OCI-M2 (cell line): ENCODE results near the gene RGS12.

Experiments used
- DNase-seq: peaks from one replicate; lab custom pipeline; 2025; ENCODE audit not compliant: unreplicated experiment; lab: John Stamatoyannopoulos, UW

RGS12 gene

DNA sequence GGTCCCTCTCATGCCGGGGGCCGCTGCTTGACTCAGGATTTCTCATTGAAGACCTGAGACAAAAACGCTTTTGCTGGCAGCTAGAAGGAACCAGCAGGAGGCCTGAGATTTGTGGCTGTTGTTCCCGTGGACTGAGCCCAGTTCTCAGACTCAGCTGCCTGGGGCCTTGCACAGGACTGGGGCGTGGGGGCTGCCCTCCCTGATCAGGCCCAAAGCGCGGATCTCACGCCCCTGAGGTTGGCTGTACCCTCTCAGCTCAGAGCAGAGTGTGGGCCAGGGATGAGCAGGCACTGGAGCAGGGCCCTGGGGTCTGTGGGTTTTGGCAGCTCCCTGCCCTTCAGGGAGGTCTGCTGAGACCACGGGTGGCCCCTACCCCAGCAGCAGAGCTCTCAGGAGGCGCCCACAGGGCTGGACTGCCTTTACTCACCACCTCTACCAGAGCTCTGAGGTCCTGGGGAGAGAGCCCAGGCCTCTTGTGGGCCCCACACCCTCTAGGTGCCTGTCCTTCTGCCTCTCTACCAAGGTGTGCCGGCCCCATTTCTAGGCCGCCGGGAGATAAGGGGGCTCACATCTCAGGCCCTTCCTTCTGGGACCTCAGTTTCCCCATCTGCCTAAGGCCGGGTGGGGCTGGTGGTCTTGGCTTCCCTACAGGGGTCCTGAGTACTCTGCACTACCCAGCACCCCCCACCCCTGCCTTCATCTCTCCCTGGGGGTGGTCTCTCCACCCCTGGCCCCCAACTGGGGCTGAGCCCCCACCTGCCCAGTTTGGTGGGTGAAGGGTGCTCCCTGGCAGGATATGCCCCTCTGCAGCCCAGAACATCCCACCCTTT lies 38.3 kb upstream of the RGS12 start:
- DNase-seq: no peak

DNA sequence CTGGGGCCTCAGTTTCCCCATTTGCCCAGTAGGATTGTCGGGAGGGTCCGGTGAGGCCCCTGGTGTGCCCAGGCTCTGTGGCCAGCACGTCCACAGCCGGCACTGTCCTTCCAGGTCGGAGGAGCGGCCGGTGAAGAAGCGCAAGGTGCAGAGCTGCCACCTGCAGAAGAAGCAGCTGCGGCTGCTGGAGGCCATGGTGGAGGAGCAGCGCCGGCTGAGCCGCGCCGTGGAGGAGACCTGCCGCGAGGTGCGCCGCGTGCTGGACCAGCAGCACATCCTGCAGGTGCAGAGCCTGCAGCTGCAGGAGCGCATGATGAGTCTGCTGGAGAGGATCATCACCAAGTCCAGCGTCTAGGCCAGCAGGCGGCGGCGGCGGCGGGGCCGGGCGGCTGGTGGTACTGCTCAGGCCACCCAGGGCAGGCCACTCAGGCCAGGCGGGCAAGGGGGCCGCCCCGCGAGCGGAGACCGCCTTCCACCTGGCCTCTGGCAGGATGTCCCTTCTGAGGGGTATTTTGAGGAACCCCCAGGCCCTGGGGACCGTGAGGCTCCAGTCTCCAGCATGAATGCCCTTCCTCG lies 37.1 kb upstream of the RGS12 start:
- no peak for DNase-seq

DNA sequence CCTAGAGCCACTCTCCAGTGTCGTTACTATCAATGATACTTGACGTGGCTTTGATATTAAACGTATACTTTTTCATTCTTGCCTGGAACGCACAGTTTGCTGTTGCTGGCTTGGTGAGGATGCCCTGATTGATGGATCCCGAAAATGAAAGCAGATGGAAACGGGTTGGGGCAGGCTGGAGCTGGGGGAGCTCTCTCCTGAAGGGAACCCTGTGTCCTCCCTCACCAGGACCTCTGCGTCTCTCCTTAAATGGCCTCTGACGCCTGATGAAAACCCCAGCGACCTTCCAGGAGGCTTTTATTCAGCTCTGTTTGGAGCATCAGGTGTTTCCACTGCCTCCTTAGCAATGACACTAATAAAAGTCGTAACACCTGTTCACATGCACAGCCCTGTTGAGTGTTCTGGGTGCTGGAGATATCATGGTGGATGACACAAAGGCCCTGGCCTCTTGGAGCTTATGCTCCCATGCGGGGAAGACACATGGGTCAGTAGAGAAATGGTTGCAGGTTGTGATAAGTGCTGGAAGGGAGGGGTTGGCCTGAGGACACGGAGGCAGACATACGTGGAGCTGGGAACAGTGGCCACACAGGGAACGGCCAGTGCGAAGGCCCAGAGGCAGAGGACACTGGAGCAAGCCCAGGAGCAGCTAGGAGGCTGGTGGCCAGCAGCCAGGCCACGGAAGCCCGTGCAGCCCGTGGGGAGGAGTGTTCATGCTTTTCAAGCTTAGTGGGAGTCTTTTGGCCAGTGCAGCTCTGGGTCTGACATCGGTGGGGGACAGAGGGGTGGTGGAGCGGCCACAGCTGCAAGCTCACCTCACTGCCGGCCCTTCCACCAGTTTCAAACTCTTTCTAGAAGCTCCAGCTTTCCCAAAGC lies 36.4 kb upstream of the RGS12 start:
- no peak for DNase-seq

DNA sequence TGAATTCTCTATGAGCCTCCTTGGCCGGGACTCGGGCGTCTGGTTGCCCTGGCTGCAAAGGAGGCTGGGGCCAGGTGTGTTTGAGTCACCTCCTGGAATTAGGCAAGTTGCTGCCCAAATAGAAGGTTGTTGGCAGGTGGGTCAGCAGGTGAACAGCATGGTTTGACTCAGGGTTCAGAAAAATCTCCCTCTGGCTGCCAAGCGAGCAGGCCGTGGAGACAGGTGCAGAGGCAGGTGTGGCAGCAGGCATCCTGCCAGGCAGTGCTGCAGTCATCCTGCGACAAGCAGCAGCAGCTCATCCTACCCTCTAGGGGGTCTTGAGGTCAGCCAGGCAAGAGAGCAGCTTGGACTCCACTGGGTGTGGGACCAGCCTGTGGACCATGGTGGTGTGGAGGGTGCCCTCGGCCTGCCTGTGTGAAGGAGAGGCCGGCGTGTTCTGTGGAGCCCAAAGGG lies 35.7 kb upstream of the RGS12 start:
- DNase-seq: no peak

DNA sequence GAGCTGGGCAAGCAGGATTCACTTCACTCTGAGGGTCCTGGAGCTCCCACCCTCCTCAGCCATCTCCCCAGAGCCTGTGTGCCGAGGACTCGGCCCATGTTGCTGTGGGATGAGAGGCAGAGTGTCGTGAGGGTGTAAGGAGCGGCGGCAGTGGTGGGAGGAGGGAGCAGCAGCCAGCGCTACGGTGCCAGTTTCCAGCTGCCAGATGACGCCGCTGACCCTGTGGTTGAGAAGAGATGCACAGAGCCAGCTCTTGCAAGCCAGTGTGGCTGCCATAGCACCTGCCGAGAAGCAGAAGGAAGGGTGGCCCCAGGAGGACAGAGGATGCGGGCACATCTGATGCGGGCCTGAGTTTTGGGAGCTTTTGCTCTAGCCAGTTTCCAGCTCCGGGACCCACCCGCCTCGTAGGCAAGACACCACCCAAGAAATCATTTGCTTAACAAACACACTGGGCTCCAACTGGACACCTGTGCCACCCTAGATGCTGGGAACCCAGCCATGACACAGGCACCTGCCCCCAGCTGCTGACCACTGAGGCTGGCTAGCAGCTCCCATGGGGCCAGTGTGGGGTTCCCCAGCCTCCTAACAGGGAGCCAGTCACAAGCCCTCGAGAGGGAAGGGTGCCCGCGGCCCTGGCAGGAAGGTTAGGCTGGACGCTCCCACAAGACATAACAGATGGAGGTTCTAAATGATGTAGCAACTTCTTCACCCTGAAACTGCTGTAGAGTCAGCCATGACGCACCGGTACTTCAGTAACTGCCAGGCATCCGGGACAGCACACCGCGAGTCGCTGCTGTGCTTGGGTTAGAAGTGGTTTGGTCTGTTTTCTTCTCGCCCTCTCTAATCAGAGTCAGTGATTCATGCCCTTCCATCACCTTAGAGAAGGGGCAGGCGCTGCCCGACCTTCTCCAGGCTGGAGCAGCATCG lies 35.0 kb upstream of the RGS12 start:
- DNase-seq: no peak

DNA sequence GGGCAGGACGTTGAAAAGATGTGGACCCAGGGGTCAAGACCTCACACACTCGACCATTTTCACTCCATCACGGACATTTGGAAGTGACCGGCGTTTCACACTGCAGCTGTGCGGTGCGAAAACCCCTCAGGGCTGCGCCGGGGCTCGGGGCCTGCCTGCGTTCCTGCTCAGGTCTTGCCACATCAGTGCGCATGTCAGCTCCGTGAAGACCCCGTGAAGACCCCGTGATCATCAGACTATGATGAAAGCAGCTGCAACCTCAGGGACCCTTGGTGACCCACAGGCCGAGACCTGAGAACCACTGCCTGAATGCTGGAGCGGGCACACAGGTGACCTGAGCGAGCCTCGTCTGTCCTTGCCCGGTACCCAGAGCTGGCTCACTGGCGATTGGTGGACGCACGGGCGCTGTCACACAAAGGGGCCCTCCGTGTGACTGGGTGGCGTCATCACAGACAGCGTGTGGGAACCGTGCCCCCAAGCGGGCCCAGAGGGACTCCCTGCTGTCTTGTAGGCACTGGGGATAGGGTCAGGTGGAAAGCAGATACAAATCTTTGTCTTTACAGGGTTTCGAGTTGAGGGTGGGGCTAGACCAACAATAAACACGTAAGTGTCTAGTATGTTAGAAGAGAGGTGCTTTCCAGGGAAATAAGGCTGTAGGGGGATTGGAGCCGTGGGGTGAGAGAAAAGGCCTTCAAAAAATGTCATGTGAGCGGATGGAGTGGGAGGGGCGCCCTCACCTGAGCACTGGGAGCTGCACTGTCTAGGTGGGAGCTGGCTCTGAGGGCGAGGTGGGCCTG lies 31.2 kb upstream of the RGS12 start:
- DNase-seq: no peak

DNA sequence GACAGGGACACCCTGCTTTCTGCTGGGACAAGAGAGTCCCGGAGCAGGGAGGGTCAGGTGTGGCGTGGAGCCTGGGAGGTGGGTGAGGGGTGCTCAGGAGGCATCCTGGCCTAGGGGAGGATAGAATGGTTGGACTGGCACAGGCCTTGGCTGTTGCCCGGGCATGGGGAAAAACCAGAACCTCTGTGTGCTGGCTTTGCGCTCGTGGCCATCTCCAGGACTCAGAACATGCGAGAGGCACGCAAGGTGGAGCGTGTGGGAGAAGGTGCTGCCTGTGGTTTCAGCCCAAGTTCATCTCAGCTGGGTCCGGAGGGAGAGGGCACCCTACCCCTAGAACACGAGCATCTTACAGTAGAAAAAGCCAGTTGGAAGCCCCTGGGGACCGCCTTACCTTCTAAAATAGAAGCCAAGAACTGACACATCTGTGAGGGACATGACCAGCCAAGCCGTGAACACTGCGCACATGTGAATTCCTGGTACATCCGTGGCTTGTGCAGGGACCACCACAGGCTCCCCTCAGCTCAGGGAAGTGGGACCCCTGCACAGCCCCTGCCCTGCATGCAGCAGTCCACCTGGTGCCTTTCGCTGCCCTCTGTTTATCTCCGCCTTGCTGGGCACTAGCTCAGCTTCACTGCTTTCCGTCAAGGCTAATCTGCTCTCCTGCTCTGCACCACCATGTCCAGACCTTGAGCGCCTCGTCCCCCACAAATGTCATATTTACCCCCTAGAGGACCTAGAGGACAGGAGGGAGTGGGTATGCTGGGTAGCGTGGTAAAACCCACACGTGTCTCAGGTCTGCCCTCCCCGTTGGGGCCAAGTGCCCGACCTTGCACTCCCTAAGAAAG lies 30.4 kb upstream of the RGS12 start:
- no peak for DNase-seq

DNA sequence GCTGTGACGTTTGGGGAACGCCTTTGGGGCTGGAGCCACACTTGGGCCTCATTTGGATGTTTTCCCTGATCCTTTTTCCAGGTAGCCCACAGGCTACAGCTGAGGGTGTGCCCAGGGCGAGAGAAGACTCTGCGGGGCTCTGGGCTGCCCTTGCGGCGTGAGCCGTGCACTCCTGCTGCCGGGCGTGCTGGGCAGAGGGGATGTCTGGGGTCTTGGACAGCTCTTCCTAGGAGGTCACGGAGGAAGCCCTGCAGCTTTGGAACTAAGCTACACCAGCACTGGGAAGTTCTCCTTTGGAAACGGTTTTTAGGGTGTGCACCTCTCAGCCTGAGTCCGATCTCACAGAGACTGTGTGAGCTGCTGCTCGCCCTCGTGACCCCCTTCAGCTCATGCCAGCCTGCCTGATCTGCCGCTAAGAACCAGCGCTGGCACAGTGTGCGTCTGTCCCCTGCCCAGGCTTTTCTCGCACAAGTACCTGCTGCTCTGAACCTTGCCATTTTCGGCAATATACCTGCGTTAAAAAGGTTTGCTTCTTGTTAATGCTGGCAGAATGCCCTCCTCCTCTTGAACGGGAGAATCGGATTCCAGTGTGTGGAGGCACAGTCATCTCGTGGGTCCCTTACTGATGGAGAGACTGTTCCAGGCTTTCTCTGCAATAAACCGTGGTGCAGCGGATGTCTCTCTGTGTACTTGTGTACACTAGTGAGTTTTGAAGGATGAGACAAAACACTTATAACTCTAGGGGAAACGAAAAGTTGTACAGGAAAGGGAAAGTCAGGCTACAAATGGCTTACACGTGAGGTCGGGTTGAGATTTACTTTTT lies 29.6 kb upstream of the RGS12 start:
- no peak for DNase-seq

DNA sequence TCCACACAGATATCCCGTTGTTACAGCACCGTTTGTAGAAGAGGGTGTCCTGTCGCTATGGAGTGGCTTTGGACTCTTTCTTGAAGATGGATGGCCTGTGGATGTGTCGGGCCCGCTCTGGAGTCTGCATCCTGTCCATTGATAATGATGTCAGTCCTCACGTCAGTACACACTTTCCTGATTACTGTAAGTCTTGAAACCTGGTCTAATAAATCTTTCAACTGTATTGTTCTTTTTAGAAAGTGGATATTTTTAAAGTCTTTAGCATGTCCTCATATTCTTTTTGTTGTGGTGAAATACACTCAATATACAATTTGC lies 29.0 kb upstream of the RGS12 start:
- DNase-seq: no peak

DNA sequence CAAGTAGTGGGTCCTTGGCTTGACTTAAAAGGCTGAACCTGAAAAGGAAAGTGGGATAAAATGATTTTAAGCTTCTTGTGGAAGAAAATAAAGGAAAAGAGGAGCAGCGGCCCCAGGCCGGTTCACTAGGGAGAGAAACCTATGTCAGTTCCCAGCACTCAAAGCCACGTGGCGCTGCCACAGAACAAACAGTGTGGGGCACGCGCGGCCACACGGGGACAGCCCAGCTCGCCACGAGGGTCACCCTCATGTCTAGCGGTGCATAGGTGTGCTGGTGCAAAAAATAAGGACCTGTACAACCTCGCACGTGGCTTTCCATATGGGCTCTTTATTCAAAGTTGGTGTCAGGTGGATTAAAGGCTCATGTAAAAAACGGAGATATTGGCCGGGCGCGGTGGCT lies 26.7 kb upstream of the RGS12 start:
- no peak for DNase-seq

DNA sequence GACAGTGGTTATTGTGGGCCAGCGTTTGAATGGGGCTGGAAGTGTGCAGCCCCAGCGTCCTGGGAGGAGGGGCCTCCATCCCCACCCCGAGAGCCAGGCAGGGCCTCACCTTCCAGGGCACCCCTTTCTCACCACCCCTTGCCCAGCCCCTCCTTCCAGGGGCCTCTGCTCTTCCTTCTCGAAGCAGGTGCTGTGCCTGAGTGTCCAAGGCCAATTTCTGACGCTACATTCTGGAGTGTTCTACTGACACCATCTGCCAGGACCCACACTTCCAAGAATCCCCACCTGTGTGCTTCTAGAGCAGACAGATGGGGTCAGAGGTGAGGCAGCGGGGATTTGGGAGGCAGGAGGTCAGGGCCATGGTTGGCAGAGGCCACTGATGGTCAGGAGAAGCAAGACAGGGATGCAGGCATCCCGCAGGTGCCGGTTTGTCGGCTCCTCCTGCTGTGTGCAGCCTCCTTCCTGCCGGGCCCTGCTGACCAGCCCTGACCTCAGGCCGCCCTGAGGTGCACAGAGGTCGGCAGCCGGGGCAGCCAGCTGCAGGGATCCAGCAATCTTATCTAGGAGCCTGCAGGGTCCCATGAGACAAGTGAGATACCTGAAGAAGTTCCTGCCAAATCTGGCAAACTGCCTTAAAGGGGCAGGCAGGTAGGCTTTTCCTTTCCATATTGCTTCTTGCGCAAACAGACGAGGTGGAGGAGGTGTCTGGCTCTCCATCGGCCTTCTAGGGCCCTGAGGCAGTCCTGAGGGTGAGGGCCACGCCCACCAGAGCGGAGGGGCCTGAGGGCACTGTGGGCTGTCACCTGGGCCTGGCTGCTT lies 25.0 kb upstream of the RGS12 start:
- no peak for DNase-seq

DNA sequence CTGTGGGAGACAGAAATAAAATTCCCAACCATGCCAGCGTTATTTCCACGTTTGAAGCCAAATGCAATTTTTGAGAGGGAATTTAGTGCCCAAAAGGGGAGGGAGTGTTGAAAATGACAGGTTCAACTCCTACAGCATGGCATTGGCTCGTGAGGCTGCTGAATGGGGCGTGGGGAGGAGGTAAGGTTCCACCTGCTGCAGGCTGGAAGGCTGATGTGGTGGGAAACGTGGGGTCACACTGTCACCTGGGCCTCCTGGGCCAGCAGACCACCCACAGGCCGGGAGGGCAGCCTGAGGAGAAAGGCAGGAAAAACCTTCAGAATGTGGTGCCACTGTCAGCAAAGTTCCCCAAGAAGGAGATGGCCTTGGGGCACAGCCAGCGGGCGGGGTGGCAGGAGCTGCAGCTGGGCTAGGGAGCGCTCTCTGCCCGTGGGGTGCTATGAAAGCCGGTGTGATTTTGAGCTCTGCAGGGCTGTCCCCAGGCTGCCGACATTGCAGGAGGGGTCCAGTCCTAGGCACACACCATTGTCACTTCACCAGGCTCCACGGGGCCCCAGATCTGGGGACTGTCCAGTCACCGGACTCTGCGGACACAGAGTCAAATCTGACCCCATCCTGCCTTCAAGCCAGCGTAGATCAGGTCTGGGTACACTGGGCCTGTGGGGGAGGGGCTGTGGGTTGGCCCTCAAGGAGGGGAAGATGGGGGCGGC lies 24.3 kb upstream of the RGS12 start:
- DNase-seq: no peak

DNA sequence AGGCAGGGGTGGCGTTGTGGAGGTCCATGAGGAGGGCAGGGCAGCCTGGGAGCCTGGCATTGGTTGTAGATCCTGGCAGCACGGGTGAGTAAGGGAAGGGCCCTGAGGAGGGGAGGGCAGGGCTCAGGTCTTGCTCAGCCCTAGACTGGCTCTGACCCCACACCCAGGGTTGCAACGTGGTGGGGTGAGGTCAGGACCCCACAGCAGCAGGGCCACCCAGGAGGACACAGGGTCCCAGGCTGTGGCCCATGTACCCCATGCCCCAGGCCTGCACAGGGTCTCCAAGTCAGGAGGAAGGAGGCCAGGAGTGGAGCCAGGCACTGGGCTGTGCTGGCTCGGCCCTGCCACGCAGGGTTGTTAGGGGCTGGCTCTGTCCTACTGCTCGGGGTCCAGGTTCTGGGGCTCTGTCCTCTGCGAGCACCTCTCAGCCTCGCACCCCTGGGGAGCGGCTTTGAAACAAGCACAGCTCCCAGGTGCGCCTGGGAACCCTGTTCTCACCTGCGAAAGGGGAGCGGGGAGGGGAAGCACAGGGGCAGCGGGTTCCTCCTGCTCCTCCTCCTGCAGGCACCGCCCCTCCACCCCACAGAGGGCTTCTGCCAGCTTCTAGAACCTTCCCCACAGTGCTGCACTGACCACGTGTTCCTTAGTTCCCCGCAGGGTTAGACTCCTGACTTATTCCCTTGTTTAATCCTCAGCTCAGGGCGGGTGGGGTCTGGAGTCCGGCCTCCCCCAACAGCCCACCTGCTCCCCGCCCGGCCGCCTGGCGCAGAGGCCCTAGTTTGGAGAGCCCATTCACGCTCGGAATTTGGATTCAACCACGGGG lies 23.5 kb upstream of the RGS12 start:
- no peak for DNase-seq

DNA sequence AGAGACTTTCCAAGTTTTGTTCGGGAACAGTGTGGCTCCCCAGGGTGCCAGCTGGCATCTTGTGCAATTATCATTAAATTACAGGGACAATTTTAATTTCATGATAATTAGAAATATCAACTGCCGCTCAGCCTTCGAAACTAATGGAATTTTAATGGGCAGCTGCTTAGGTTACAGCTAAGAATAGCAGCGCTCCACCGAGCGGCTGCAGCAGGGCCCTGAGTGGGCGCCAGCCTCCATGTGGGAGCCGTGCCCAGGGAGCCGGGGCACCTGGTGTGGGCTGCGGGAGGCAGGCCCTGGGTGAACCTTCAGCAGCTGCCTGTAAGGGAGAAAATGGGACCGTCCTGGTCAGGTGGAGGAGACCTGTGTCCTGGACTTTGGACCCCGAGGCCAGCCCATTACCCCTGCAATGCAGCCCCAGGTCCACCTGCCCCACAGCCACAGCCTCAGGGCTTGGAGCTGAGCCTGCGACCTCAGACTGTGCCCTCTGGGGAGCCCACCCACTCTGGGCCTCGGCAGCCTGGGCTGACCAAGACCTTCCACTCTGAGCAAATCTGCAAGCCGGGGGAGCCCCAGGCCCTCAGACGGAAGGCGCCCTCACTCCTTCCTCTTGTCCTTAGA lies 22.7 kb upstream of the RGS12 start:
- no peak for DNase-seq

DNA sequence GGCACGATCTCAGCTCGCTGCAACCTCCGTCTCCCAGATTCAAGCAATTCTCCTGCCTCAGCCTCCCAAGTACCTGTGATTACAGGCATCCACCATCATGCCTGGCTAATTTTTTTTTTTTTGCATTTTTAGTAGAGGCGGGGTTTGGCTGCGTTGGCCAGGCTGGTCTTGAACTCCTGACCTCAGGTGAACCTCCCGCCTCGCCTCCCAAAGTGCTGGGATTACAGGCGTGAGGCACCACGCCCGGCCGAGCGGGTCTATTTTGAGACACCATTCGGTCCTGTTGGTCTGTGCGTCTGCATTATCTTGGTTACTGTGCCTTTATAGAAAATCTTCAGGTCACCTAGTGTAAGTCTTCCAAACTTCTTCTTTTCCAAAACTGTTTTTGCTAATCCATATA lies 21.7 kb upstream of the RGS12 start:
- no peak for DNase-seq

DNA sequence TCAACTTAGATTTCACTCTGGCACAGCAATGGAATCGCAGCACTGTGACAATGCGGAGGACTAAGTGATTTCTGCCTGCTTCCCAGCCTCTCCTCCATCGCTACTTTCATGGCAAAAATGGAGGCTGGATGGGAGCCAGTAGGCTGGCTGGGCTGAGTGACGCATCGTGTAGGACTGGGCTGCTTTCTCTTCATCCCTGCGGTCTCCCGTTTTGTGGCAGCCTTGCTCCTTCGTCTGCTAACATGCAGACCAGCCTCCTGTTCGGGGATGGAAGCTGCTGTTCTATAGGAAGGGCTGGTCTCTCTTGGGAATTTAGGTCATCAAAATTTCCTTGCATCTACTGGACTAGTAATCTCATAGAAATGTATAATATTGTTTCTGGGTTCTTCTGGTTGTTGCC lies 15.8 kb upstream of the RGS12 start:
- no peak for DNase-seq
